GM19455 (cell line): Measurements from ENCODE around the gene ZHX3.

Experiments
- ATAC-seq: cut with Tn5 transposase; IDR thresholded peaks from one replicate; pipeline ENCODE4 v1.9.1; 2021; ENCODE audit not compliant: unreplicated experiment

ZHX3 gene

DNA sequence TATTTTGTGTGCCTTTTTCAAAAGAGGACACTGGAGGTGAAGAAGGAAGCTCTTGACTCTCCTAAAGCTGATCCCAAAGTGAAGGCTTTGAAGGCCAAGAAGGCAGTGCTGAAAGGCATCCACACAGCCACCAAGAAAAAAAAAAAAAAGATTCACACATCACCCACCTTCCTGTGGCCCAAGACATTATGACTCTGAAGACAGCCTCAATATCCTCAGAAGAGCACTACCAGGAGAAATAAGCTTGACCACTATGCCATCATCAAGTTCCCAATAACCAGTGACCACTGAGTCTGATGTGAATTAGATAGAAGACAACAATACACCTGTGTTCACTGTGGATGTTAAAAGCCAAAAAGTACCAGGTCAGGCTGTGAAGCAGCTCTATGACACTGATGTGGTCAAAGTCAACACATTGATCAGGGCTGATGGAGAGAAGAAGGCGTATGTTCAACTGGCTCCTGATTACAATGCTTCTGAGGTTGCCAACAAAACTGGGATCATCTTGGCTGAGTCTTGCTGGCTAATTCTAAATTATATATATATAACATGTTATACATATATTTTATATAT lies 120.8 kb downstream of the ZHX3 start:
- ATAC-seq, result no peak

DNA sequence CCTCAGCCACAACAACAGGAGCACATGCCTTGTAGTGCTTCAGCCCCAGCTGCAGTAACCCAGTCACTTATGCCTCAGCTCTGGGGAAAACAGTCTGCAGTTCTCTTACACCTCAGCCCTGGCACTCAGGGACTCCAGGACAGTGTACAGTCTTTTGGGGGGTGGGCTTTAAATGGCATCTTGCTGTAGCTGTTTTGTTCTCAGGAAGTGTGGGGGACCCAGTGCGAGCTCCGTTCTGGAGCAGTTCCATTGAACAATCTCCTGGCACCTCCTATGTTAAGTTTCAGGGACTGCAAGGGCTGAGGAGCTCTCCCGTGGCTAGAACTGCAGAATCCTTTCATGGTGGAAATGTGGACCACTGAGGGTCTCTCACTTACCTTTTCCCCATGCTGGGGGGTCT lies 125.0 kb downstream of the ZHX3 start:
- ATAC-seq, result no peak

DNA sequence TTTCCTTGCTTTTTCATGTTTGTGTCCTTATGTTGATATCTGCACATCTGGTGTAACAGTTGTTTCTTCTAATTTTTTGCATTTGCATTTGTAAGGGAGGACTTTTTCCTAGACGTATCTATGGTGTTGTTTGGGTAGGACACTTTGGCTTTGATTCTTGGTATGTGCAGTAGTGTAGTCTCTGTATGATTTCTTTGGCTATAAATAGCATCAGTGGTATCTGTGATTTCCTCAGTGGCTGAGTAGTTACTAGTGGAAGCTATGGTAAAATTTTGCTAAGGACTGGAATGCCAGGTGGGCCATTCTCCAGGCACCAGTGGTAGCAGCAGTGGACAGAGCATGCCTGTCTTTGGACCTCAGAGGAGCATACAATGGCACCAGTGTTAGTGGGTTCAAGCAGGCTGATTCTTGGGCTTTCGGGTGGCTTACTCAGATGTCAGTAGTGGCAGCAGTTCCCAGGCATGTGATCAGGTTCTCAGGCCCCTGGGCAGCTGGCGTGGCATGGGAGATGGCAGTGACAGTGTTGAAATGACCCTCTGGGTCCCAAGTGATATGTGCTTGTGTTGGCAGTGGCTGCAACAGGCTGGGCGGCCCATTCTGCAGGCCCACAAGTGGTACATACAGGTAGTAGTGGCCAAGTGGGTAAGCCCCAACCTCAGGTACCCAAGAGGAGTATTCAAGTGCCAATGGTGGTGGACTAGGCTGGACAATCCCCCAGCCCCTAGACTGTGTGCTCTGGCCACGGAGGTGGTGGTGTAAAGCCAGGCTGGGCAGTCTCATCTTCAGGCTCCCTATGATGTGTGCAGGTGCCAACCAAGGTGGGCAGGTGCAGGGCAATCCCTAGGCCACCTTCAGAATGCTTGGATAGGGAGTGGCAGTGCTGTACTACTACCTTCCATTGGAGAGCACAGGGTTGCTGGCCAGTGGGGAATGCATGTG lies 125.7 kb downstream of the ZHX3 start:
- ATAC-seq, result no peak

DNA sequence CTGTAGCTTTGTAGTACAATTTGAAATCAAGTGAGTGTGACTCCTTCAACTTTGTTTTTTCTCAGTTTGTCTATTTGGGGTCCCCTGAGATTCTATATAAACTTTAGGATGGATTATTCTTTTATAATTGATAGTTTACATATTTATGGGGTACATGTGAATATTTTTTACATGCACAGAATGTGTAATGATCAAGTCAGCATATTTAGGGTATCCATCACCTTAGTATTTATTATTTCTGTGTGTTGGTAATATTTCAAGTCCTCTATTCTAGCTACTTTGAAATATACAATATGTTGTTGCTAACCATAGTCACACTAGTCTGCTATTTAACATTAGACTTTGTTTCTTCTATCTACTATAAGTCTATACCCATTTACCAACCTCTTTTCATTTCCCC lies 129.9 kb downstream of the ZHX3 start:
- ATAC-seq, result no peak

DNA sequence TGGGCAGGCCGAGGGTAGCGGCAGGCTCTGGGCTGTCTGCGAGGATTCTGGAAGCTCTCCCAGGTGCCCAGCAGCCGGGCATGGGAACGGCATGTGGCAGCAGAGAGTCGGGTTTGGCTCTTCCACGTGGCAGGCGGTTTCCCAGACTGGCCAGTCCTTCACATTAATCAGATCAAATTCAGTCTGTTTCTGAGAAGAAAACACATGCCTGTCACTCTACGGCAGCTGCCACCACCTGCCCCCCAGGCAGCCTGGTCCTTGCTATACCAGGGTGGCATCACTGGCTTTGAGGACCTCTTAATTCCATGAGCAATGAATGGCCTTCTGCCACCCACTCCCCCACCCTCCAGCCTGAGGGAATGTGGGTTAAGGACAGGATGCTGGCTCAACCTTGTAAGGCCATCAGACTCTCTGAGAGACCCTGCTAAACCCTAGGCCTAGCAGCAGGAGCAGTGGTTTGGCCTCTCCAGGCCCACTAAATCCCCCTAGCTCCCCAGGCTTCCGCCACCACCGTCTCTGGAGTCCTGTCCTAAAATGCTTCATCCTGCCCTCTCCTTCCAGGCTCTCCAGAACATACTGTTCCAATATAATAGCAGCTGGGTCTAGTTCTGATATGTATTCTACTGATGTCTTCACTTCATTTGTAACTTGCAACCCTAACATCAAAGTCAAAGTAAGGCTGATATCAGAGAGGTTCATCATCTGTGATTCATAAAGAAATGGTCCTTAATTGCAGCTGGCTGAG lies 132.3 kb downstream of the ZHX3 start:
- ATAC-seq, result no peak

DNA sequence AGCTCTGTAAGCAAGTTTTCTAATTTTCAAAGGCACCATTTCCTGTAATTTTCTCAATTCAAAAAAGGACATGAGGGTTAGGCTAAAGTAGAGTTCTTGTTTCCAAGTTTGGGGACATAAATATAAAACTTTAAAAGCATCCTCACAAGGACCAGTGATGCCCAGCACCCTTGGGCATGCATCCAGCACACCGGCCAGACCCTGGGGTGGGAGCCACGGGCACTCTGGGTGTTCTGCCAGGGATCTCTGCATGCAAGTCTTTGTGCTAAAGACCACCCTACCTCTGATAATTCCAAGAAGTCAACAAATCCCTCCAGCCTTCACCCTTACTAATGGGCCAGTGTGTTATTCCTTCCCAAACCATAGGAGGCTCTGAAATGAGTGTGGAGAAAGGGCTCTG lies 133.7 kb downstream of the ZHX3 start:
- no peak for ATAC-seq

DNA sequence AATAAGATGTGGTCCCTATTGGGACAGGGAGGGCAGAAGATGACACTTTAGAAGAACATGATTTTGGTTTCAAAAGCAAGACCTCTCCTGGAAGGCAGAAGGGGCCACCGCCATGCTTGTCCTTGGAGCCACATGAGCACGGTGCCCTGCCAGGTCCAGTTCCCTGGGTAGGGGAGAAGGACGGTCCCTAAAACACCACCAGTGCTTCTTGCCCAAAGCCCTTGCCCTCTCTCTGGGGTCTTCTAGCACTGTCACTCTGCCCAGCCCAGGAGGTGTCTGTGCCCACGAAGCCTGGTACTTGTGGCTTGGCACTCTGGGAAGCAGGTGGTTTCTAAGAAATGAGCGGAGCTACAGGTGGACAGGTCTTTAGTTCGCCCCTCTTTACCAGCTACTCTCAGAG lies 134.1 kb downstream of the ZHX3 start:
- ATAC-seq, result no peak

DNA sequence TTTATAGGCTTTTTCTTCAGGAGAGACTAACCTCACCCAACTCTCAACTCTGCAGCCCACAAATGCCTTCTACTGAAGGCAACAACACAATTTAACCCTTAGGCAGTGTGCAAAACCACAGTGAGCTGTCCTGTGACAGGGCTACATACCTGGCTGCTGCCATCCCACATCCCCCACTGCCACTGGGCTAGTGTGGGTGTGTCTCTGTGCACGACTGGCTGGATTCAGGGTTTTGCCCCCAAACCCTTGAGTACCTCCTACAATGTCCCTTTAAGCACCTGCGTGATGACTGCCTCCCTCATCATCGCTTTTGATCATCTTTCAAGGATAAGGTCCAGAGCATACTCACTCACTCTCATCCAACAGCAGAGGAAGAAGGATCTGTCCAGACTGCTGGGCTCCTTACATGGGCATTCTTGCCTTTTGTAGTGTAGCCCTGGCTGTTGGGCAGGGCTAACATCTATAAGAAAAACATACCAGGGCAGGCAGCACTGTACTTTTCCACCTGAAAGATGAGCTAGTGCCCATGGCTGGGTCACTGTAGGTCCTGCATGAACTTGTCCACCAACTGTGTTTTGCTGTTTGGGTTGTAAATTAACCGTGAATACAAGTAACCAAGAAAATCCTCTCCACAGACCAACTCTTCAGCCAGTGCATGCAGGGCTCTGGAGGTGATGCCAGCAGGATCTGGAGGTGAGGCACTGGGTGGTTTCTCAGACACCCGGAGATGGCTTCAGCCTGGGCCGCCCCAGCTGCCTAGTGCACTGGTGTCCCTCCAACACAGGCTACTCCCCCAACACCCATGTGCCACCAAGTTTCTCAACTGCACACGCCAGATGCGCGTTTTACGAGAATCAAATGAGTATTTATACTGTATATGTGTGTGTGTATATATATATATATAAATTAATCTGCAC lies 135.0 kb downstream of the ZHX3 start:
- no peak for ATAC-seq

DNA sequence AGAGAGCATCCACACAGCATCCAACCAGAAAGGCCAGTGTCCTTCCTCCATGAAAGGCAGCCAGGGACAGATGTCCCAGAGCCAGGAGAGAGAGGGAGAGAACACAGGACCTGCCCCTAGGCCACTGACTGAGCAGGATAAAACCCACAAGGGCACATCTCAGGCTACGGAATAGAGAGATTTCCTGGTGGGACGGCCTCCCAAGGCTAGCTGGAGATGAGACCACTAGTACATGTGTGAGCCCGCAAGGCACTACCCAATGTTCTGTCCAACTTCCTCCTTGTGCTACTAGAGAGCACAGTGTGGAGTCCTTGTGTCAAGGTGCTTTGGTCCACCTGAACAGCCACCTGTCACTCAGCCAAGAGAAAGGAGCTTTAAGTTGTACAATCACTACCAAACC lies 136.0 kb downstream of the ZHX3 start:
- ATAC-seq, result no peak

DNA sequence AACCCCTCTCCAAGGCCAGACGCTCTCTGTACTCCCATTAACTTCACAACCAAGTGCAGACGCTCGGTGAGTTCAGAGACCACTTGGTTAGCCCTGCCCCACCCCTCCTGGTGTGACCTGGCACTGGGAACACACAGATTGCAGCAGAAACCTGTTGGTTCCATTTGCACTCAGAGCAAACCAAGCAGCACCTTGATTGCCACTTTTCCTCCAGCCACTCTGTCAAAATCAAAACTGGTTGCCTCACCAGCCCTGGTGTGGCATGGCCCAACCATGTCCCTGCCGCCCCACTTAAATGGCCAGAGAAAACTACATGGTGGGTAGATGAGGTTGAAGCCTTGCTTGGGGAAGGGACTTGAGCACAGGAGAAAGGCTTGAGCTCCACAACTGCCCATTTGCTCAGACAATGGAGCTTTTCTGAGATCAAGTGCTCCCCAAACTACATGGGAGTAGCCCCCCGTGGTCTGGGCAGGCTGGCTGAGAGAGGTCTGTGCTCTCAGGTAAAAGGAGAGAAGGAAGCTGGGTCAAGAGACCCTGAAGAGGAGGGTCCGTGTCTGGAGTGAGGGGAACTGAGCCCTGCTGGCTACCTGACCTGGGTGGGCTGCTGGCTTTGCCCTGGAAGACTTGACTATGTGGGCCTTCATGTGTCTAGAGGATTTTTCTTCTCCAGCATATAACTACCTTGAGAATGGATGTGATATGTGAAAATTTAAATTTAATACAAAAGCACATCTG lies 136.8 kb downstream of the ZHX3 start:
- no peak for ATAC-seq

DNA sequence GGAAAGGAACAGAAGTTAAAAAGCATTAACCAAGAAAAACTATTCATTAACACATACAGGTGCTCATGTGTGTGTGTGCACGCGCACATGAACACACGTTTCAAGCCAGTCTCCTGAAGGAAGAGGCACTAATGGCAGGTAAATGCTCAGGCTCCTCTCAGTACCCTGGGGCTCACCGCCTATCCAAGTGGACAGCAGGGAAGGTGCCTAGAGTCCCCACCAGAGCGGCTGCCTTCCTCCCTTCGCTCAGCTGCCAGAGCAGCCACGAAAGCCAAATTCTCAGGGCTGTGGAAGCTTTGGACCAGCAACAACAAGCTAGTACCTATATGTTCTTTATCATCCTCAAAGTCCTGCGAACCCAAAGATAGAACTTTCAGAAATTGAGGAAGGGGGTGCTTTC lies 137.6 kb downstream of the ZHX3 start:
- no peak for ATAC-seq

DNA sequence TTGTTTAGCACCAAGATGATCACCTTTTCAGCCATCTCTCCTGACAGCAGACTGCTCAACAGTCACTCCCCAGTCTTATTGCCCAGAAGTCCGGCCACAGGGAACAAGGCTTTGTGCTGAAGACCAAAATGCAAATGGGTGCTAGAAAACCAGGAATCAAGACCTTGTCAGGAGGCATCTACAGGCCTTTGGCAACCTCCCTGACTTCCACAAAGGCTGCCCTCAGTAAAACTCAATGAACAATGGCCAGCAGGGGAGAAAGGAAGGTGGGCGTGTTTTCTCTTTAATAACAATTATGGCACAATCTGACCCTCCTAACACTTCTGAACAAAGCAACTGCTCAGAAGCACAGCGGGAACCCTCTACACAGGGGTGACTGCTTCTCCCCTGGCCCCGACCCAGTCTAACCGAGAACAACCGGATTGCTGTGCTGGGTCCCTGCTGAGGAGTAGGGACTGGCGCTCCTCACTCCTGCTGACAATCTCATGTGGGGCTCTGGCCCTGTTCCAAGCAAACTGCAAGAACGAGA lies 138.6 kb downstream of the ZHX3 start:
- ATAC-seq, result no peak

DNA sequence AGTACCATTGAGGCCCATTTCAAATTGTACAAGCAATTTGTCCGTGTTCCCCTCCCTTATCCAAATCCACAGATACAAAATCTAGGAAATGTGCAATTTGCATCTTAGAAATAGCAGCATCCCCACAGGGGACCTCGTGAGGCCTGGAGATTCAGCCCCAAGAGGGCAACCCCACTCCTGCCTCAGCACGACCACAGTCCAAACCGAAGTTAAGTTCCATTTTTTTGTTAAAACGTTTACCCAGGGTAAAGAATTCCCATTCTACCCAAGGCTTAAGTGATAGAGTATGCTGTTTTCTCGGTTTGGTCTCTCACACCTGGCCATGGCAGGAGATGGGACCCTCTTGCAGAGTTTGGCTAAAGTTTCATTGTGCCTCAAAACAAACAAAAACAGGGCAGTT lies 139.0 kb downstream of the ZHX3 start:
- no peak for ATAC-seq

DNA sequence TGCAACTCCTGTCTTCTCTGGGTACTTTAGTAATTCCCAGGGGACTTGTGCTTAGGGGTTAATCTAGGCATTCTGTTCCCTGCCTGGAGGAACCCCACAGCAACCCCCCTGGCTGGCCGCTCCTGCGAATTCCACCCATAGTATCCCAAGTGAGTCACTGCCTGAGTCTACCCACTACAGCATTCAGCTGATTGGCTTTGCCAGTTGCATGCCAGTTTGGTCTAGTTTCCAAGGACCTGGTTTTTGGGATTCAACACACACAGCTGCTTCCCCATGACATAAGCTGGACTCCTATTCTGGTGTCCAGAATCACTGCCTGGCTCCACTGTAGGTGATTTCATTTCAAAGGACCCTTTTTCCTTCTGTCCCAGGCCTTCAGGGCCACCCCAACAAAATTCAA lies 139.9 kb downstream of the ZHX3 start:
- ATAC-seq, result no peak

DNA sequence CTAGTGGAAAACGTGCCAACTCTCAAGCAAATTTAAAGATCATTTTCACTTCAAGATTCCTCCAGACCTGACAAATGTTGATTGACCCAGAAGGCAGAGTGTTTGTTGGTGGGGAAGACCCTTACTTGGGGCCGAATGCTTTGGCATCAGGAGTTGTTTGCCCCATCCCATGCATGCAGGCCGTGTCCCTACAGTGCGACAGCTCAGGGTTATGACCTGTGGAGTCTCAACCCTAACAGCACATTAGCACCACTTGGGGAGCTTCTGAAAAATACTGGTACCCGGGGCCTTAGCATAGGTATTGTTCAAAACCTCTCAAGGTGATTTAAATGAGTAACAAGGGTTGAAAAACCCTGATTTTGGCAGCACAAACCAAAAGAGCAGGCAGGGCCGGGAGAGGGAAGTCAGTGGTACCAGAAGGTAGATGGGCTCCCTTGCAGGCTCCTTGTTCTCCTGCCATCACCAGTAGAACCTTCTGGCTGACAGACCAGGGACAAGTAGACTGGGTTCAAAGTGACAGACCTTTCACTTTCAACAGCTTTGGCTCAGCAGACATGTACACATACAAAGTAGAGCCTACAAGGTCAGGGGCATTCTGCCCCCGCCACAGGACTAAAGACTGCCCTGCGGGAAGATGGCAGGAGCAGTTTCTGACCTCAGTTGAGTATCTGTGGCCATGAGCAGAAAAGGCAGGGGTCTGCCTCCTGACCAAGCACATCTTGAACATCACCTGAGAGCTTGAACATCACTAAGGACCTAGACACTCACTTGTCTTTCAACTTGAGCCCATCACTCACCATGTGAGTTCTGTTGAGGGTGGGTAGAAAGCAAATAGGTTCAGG lies 140.6 kb downstream of the ZHX3 start:
- ATAC-seq, result no peak

DNA sequence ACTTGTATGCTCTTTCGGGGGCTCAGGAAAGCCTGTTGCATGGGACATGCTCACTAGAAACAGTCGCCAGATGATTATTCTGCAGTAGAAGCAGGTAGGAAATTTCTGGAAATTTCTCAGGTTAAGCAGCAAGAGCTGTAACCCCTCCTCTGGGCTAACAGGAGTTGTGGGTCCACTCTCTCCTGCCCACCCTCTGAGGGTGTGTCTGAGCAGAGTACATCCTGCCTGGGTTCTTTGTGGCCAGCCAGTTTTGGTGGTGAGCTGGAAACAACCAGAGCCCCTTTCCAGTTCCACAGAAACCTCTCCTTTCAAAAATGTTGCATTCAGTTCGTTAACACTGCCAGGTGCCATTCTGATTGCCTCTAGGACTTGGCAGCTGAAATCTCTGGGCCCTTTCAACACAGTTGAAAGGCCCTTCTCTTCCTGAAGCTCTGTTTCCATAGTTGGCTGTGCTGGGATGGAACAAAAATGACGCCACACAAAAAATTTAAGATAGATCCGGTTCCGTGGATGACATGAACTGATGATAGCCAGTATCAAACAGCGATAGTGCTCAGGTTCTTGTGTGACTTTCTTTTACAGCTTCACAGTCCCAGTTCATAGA lies 141.7 kb downstream of the ZHX3 start:
- no peak for ATAC-seq

DNA sequence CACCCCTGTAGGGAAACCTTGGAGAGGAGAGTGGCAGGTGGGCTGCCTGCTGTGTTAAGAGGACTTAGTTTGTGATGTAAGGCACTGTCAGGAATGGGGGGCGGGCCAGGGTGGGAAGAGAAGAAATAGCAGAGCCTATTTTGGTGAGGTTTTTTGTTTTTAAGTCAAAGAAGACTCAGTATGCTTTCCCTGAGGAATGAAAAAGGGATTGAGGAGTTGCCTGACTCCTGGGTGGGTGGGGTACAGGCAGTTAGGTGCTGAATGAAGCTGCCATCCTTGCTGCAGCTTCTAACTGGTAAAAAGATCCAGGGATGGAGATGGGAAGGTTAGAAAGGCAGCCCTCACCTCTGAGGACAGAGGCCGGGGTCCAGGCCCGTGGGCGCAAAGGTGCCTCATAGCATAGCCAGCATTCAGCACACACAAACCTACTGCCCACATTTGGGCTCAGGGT lies 142.3 kb downstream of the ZHX3 start:
- no peak for ATAC-seq

DNA sequence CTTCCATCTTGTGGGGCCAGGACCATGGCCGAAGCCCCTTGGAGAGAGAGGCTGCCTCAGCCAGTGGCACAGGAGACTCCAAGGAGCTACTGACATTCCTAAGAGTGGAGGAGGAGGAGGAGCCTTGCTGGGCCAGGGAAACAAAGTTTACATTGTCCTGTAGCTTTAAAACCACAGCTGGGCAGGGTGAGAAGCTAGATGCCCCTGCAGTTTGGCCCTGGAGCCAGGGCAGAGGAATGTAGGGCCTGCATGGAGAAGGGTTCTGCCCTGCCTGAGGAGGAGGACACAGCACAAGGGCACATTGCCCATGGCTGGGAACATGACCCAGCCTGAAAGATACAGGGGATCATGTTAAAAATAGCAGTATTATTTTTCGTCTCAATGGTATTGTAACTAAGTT lies 142.7 kb downstream of the ZHX3 start:
- ATAC-seq, result no peak

DNA sequence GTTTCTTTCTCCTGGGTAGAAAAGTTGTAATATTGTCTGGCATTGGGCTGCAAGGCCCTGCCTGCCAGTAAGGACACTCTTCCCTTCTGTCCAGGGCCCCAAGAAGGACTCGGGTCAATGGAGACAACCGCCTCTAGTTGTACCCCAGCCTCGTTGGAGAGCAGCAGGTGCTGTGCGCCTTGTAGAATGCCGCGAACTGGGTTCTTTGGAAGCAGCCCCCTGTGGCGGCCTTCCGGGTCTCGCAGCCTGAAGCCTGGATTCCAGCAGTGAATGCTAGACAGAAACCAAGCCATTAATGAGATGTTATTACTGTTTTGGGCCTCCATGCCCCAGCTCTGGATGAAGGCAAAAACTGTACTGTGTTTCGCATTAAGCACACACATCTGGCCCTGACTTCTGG lies 143.2 kb downstream of the ZHX3 start:
- no peak for ATAC-seq
